Neural cell (in vitro differentiated cells): ENCODE measurements around the gene CACNA1D.

Experiments used
- EP300 ChIP-seq: fragments of 450-650 bp; conservative IDR thresholded peaks from 2 replicates; pipeline ENCODE4 v1.6.1; 2014; ENCODE audit warnings: antibody characterized with exemption, mild to moderate bottlenecking, moderate library complexity; ENCODE audit not compliant: poor library complexity, severe bottlenecking
- EZH2 ChIP-seq: fragments of 200-600, 300-800 bp; shearing (Covaris generic), sonication (generic); IDR thresholded peaks from 2 replicates; pipeline ENCODE4 v1.6.1; 2014; ENCODE audit warnings: antibody characterized with exemption, low read length, borderline replicate concordance, mild to moderate bottlenecking; ENCODE audit not compliant: insufficient read depth, poor library complexity, severe bottlenecking
- POLR2AphosphoS5 ChIP-seq: IDR thresholded peaks from 2 replicates; pipeline ENCODE4 v1.6.1; 2012
- RAD21 ChIP-seq: fragments of 450-650 bp; conservative IDR thresholded peaks from 2 replicates; pipeline ENCODE4 v1.6.1; 2014; ENCODE audit warnings: antibody characterized with exemption, mild to moderate bottlenecking, moderate library complexity
- REST ChIP-seq: IDR thresholded peaks from 2 replicates; pipeline ENCODE4 v1.6.1; 2012; ENCODE audit warnings: borderline replicate concordance
- TAF1 ChIP-seq: IDR thresholded peaks from 2 replicates; pipeline ENCODE4 v1.6.1; 2012; ENCODE audit warnings: low read depth
- TF ChIP-seq, protein P1 (sequence below): fragments of 450-650 bp; IDR thresholded peaks from 2 replicates; pipeline ENCODE4 v1.5.1; 2014; ENCODE audit warnings: antibody characterized with exemption, mild to moderate bottlenecking, moderate library complexity; ENCODE audit not compliant: poor library complexity, severe bottlenecking

DNA sequence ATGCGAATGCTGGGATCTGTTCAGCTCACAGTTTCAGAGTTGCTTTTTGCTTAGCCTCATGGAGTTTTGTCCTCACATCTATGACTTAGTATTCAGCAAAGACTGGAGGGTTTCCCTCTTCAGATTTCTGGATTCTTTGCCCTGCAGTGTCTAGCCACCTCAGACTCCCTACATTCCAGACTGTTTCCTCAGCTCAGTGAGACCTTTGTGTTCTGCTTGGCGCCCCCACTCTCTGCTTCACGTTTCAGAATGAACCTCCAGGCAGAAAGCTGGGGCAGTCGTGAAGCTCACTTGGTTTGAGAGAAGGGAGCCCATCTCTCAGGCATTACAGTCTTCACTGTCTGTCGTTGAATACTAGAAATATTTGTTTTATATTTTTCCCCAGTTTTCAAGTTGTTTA is 118.1 kb downstream of the CACNA1D start:
- no peak for TF ChIP-seq POLR2AphosphoS5
- TF ChIP-seq, protein P1, sequence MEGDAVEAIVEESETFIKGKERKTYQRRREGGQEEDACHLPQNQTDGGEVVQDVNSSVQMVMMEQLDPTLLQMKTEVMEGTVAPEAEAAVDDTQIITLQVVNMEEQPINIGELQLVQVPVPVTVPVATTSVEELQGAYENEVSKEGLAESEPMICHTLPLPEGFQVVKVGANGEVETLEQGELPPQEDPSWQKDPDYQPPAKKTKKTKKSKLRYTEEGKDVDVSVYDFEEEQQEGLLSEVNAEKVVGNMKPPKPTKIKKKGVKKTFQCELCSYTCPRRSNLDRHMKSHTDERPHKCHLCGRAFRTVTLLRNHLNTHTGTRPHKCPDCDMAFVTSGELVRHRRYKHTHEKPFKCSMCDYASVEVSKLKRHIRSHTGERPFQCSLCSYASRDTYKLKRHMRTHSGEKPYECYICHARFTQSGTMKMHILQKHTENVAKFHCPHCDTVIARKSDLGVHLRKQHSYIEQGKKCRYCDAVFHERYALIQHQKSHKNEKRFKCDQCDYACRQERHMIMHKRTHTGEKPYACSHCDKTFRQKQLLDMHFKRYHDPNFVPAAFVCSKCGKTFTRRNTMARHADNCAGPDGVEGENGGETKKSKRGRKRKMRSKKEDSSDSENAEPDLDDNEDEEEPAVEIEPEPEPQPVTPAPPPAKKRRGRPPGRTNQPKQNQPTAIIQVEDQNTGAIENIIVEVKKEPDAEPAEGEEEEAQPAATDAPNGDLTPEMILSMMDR: no peak
- TF ChIP-seq TAF1: no peak
- no peak for TF ChIP-seq REST
- no peak for TF ChIP-seq EP300
- TF ChIP-seq RAD21: no peak
- TF ChIP-seq EZH2: no peak
